AG20443 (cell line): ENCODE results near the gene NOL9.

ENCODE experiments used
- DNase-seq: peaks from one replicate; pipeline ENCODE4 v3.0.0; 2012; ENCODE audit warnings: low spot score, mixed read lengths

Gene NOL9

DNA sequence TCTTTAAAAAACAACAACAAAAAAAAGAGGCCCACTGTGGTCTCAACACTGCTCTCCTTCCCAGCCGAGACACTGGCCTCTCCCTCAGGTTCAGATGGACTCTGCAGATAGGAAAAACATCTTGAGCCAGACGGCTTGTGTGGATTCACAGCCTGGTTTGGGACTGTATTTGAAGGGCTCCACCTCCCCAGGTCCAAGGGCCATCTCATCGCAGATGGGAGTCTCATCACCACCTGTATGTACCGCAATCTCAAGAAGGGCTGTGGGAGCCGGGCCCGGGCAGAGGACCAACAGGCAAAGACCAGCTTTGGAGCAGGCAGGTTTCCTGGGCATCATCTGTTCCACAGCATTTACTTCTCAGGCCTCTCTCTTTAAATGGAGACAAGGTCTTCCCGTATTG lies 35.7 kb upstream of the NOL9 start:
- DNase-seq = no peak

GRCh38 chr1:6588893-6589520 lies 34.7 kb upstream of the NOL9 start:
- DNase-seq = no peak

- DNase-seq = no peak
Measured at GRCh38 chr1:6588128-6588892, 34.0 kb upstream of the NOL9 start.

DNA sequence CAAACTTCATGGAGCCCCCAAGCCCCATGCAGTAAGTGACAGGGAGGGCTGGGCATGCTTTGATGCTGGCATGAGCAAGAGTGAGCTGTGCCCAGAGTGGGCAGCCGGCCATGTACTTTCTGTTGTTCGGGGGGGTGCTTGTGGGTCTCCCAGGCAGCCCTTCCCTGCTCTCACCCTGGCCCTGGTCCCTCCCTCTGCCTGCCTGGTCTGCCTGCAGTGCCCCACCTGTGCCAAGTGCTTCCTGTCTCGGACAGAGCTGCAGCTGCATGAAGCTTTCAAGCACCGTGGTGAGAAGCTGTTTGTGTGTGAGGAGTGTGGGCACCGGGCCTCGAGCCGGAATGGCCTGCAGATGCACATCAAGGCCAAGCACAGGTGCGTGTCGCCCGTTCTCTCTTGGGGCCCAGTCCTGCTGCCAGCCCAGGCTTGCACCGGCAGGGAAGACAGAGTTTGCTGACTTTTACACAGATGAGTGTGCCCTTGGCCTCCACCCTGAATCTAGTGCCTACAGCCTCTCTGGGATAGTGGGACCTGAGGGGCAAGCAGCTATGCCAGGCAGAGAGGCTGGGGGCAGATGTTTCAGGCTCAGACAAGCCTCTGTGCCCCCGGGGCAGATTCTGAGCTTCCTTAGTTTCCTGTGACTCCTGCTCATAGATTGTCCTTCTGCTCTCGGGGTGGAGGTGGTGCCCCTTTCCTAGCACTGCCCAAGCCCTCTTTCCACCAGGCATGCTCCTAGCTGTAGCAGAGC lies 33.1 kb upstream of the NOL9 start:
- no peak for DNase-seq

DNA sequence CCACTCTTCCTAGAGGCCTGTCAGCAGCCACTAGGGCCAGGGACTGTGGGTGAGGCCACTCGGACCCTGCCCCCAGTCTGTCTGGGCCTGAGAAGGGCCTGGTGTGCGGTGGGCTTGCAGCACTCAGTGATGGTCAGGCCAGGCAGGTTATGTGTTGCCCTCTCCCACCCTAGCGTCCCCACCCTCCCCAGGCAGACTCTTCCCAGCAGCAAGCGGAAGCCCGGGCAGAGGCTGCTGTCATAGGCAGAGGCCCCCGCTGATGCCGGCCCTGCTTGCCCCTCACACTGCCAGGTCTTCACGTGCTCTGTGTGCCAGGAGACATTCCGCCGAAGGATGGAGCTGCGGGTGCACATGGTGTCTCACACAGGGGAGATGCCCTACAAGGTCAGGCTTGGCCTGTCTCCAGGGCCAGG lies 32.1 kb upstream of the NOL9 start:
- no peak for DNase-seq

DNA sequence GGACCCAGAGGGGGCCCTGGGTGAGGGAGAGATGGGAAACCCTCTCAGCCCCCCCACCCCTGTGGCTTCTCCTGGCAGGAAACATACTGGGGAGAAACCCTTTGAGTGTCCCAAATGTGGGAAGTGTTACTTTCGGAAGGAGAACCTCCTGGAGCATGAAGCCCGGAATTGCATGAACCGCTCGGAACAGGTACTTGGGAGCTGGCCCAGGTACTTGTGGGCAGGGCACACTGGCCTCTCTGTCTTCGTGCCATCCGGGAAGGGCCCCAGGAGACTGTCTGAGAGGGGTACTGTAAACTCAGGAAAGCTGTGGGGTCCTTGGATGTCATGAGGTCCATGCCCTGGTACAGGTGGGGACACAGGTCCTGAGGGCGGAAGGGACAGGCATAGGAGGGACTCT lies 31.5 kb upstream of the NOL9 start:
- DNase-seq = no peak

DNA sequence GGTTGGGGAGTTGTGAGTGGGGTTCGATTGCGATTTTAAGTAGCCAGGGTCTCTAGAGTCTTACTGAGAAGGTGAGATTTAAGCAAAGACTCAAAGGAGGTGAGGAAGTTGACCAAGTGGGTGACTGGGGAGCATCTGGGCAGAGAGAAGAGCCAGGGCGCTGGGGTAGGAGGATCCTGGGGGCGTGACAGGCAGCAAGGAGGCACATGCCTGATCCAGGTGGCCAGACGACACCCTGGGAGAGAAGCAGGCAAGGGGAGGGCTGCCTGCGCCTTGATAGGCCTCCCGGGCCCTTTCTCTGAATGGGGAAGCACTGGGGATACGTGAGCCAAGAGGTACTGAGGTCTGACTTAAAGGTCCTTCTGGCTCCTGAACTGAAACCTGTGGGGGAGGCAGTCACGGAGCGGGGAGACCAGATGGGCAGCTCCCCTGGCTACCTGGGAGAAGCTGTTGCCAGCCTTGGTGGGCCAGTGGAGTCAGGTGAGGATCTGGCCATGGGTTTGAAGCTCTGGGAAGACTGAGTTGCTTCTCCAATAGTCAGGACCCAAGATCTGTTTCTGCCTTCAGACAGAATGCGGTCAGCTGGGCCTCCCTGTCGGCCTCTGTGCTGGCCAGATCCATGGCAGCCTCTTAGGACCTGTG lies 30.9 kb upstream of the NOL9 start:
- DNase-seq = no peak

- DNase-seq = no peak
Measured at GRCh38 chr1:6584126-6585080, 30.1 kb upstream of the NOL9 start.

- DNase-seq = no peak
Measured at GRCh38 chr1:6582370-6582769, 28.1 kb upstream of the NOL9 start.

DNA sequence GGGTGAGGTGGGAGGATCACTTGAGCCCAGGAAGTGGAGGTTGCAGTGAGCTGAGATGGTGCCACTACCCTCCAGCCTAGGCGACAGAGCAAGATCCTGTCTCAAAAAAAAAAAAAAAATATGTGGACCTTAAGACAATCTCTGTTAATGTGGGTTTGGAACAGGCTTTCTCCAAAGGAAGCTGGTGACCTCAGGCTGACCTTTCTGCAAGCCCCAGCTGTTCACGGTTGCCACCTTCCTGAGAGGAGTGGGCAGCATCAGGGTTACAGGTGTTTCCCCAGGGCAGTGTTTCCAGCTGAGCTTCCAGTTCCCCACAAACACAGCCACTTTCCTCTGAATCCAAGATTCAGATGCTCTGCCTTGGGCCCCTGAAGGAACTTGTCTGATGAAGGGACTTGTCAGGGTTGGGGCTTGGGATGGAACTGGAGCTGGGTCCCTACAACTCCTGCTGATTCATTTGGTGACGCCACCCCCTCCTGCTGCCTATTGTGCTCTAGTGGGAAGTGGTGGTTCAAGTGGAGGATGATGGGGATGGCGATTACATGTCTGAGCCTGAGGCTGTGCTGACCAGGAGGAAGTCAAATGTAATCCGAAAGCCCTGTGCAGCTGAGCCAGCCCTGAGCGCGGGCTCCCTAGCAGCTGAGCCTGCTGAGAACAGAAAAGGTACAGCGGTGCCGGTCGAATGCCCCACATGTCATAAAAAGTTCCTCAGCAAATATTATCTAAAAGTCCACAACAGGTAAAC lies 27.4 kb upstream of the NOL9 start:
- DNase-seq = no peak

DNA sequence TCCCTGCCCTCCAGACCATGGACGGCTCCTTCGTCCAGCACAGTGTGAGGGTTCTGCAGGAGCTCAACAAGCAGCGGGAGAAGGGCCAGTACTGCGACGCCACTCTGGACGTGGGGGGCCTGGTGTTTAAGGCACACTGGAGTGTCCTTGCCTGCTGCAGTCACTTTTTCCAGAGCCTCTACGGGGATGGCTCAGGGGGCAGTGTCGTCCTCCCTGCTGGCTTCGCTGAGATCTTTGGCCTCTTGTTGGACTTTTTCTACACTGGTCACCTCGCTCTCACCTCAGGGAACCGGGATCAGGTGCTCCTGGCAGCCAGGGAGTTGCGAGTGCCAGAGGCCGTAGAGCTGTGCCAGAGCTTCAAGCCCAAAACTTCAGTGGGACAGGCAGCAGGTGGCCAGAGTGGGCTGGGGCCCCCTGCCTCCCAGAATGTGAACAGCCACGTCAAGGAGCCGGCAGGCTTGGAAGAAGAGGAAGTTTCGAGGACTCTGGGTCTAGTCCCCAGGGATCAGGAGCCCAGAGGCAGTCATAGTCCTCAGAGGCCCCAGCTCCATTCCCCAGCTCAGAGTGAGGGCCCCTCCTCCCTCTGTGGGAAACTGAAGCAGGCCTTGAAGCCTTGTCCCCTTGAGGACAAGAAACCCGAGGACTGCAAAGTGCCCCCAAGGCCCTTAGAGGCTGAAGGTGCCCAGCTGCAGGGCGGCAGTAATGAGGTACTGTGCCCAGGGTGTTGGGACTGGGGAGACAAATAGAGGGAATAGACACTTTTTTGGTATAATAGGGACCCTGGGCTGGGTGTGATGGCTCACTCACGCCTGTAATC lies 26.5 kb upstream of the NOL9 start:
- no peak for DNase-seq

DNA sequence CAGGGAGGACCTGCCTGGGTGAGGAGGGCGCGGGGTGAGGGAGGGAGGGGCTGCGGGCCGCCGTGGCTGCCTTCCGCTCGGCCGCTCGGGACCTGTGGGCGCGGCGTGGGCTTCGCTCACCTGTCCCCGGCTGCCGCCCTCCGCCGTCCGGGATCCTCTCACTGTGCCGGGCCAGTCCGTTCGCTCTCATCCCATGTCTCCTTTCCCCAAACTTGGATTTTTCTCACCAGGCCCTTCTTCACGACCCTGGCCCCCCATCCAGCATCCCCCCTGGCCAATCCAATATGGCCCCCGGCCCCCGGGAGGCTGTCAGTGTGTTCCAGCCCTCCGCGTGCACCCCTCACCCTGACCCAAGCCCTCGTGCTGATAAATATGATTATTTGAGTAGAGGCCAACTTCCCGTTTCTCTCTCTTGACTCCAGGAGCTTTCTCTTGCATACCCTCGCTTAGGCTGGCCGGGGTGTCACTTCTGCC lies 25.8 kb upstream of the NOL9 start:
- DNase-seq = no peak

DNA sequence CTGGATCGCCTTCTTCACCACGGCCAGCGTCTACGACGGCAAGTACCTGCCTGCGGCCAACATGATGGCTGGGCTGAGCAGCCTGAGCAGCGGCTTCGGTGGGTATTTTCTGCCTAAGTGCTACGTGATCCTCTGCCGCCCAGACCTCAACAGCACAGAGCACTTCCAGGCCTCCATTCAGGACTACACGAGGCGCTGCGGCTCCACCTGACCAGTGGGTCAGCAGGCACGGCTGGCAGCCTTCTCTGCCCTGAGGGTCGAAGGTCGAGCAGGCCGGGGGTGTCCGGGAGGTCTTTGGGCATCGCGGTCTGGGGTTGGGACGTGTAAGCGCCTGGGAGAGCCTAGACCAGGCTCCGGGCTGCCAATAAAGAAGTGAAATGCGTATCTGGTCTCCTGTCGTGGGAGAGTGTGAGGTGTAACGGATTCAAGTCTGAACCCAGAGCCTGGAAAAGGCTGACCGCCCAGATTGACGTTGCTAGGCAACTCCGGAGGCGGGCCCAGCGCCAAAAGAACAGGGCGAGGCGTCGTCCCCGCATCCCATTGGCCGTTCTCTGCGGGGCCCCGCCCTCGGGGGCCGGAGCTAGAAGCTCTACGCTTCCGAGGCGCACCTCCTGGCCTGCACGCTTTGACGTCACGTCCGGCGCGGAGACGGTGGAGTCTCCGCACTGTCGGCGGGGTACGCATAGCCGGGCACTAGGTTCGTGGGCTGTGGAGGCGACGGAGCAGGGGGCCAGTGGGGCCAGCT lies 25.2 kb upstream of the NOL9 start, which contains the start of gene ZBTB48:
Gene ZBTB48 (plus strand): TSS at position 621 of the 745 bp plus-strand sequence. CDS start 616 bp downstream, outside the sequence.
- peak; percentile 100 for DNase-seq

DNA sequence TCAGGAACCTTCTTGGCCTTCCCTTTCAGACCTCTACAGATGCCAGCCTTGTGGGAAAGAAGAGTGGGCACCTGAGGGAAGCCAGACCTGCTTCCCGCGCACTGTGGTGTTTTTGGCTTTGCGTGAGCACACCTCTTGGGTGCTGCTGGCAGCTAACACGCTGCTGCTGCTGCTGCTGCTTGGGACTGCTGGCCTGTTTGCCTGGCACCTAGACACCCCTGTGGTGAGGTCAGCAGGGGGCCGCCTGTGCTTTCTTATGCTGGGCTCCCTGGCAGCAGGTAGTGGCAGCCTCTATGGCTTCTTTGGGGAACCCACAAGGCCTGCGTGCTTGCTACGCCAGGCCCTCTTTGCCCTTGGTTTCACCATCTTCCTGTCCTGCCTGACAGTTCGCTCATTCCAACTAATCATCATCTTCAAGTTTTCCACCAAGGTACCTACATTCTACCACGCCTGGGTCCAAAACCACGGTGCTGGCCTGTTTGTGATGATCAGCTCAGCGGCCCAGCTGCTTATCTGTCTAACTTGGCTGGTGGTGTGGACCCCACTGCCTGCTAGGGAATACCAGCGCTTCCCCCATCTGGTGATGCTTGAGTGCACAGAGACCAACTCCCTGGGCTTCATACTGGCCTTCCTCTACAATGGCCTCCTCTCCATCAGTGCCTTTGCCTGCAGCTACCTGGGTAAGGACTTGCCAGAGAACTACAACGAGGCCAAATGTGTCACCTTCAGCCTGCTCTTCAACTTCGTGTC lies 24.5 kb upstream of the NOL9 start:
- DNase-seq = no peak

- no peak for DNase-seq
Measured at GRCh38 chr1:6577831-6578525, 23.7 kb upstream of the NOL9 start.

GRCh38 chr1:6574818-6575217 lies 20.5 kb upstream of the NOL9 start:
- no peak for DNase-seq

DNA sequence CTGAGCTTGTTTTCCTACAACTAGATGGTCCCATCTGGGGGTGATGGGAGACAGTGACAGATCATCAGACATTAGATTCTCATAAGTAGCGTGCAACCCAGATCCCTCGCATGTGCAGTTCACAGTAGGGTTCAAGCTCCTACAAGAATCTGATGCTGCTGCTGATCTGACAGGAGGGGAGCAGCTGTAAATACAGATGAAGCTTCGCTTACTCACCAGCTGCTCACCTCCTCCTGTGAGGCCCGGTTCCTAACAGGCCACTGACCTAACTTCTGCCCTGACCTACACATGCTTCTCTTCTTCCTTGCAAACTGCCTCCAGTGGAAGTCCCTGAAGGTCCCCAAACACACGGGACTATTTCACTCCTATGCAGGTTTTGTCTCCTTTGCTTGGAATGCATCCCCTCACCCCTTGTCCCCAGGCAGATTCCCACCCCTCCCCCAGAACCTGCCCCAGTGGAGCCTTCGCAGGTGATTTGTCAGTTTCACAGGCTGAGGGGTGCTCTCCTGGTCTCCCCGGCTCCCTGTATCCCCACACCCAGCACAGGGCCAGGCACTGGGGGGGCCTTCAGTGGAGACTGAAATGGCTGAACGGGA lies 19.8 kb upstream of the NOL9 start:
- DNase-seq = no peak
